Measurements from ENCODE around the gene COPE. TPM values are rescaled to one million over a fixed set of nuclear protein-coding genes. Genes with fewer than 3 reads are reported as not detected.
"Not testable (repeated sequence)": the region's sequence is repeated elsewhere in the genome, so short reads cannot be mapped to it uniquely, and the experiment has no call there.

Gene COPE
- polyA plus RNA-seq (ENCODE audit: insufficient read length), result 89.5 TPM
- long read RNA-seq, donor 1, transcript COPE-201 (10 exons, 1,141 nt), result major isoform, 83 of 119 reads
- long read RNA-seq, donor 1, transcript COPE-202 (9 exons, 948 nt), result minor isoform, 5 of 119 reads
- long read RNA-seq, donor 1, partial matches to known transcripts, result 30 of 119 reads
- long read RNA-seq, donor 1, other reads (novel, unspliced or antisense), result 0 of 119 reads
- long read RNA-seq, donor 2, transcript COPE-201 (10 exons, 1,141 nt), result major isoform, 59 of 92 reads
- long read RNA-seq, donor 2, partial matches to known transcripts, result 25 of 92 reads
- long read RNA-seq, donor 2, other reads (novel, unspliced or antisense), result 5 of 92 reads
- long read RNA-seq, donor 3, transcript COPE-201 (10 exons, 1,141 nt), result major isoform, 61 of 80 reads
- long read RNA-seq, donor 3, partial matches to known transcripts, result 17 of 80 reads
- long read RNA-seq, donor 3, other reads (novel, unspliced or antisense), result 0 of 80 reads
- long read RNA-seq, donor 4, transcript COPE-201 (10 exons, 1,141 nt), result major isoform, 10 of 17 reads
- long read RNA-seq, donor 4, partial matches to known transcripts, result 6 of 17 reads
- long read RNA-seq, donor 4, other reads (novel, unspliced or antisense), result 0 of 17 reads
- long read RNA-seq, donor 5, transcript COPE-201 (10 exons, 1,141 nt), result major isoform, 164 of 205 reads
- long read RNA-seq, donor 5, partial matches to known transcripts, result 34 of 205 reads
- long read RNA-seq, donor 5, other reads (novel, unspliced or antisense), result 5 of 205 reads
- long read RNA-seq, donor 6, transcript COPE-201 (10 exons, 1,141 nt), result major isoform, 85 of 109 reads
- long read RNA-seq, donor 6, partial matches to known transcripts, result 24 of 109 reads
- long read RNA-seq, donor 6, other reads (novel, unspliced or antisense), result 0 of 109 reads
- long read RNA-seq, donor 7, transcript COPE-201 (10 exons, 1,141 nt), result major isoform, 120 of 171 reads
- long read RNA-seq, donor 7, transcript COPE-202 (9 exons, 948 nt), result minor isoform, 5 of 171 reads
- long read RNA-seq, donor 7, partial matches to known transcripts, result 40 of 171 reads
- long read RNA-seq, donor 7, other reads (novel, unspliced or antisense), result 6 of 171 reads
- long read RNA-seq, donor 8, transcript COPE-201 (10 exons, 1,141 nt), result major isoform, 27 of 29 reads
- long read RNA-seq, donor 8, partial matches to known transcripts, result 0 of 29 reads
- long read RNA-seq, donor 8, other reads (novel, unspliced or antisense), result 0 of 29 reads

GRCh38 chr19:18919086-18919899 is at the start of gene COPE, which contains the start of gene DDX49:
TSS of gene COPE (minus strand) at chr19:18919387. CDS start at chr19:18919348, 39 bp downstream.
TSS of gene DDX49 (plus strand) at chr19:18919715. CDS start at chr19:18919742, 27 bp downstream.
- peak; percentile 100 for DNase-seq

- peak; percentile 68 for DNase-seq
Observed at GRCh38 chr19:18967358-18968146, 48.4 kb upstream of the COPE start.

GRCh38 chr19:18966307-18966706 is 47.1 kb upstream of the COPE start:
- DNase-seq, result no peak

GRCh38 chr19:18964121-18964520 is 44.9 kb upstream of the COPE start:
- no peak for DNase-seq

GRCh38 chr19:18961767-18962620 is 42.8 kb upstream of the COPE start:
- no peak for DNase-seq

- no peak for DNase-seq
Observed at GRCh38 chr19:18960370-18960769, 41.2 kb upstream of the COPE start.

- DNase-seq, result no peak
Observed at GRCh38 chr19:18955042-18955441, 35.9 kb upstream of the COPE start.

GRCh38 chr19:18954094-18954493 is 34.9 kb upstream of the COPE start:
- DNase-seq, result no peak

- not testable (repeated sequence) for DNase-seq
Observed at GRCh38 chr19:18952364-18953003, 33.3 kb upstream of the COPE start.

GRCh38 chr19:18951721-18952281 is 32.6 kb upstream of the COPE start:
- no peak for DNase-seq

GRCh38 chr19:18949858-18950257 is 30.7 kb upstream of the COPE start:
- DNase-seq, result no peak

GRCh38 chr19:18948976-18949356 is 29.8 kb upstream of the COPE start:
- no peak for DNase-seq

- DNase-seq, result no peak
Observed at GRCh38 chr19:18948075-18948975, 29.1 kb upstream of the COPE start.

- no peak for DNase-seq
Observed at GRCh38 chr19:18946918-18947317, 27.7 kb upstream of the COPE start.

- DNase-seq, result no peak
Observed at GRCh38 chr19:18946335-18946734, 27.1 kb upstream of the COPE start.

- DNase-seq, result no peak
Observed at GRCh38 chr19:18945297-18945696, 26.1 kb upstream of the COPE start.

GRCh38 chr19:18943465-18943864 is 24.3 kb upstream of the COPE start:
- no peak for DNase-seq
